ENCODE results near the gene SIL1.
"Not testable (repeated sequence)": the region's sequence is repeated elsewhere in the genome, so short reads cannot be mapped to it uniquely, and the experiment has no call there.

Gene SIL1

GRCh38 chr5:139062910-139063663, 135.1 kb downstream of the SIL1 start:
- no peak for DNase-seq

GRCh38 chr5:139061856-139062255, 136.3 kb downstream of the SIL1 start:
- no peak for DNase-seq

- no peak for DNase-seq
Observed at GRCh38 chr5:139061274-139061673, 136.9 kb downstream of the SIL1 start.

- DNase-seq, result no peak
Observed at GRCh38 chr5:139058121-139058520, 140.0 kb downstream of the SIL1 start.

GRCh38 chr5:139057045-139057939, 140.9 kb downstream of the SIL1 start:
- DNase-seq, result not testable (repeated sequence)

GRCh38 chr5:139052975-139053374, 145.2 kb downstream of the SIL1 start:
- no peak for DNase-seq

GRCh38 chr5:139051392-139051791, 146.8 kb downstream of the SIL1 start:
- peak; percentile 65 for DNase-seq

GRCh38 chr5:139050432-139050831, 147.7 kb downstream of the SIL1 start:
- no peak for DNase-seq

- DNase-seq, result no peak
Observed at GRCh38 chr5:139049780-139050179, 148.4 kb downstream of the SIL1 start.

GRCh38 chr5:139046551-139046950, 151.6 kb downstream of the SIL1 start:
- no peak for DNase-seq

GRCh38 chr5:139043157-139043905, 154.8 kb downstream of the SIL1 start:
- DNase-seq, result no peak

- no peak for DNase-seq
Observed at GRCh38 chr5:139040081-139040480, 158.1 kb downstream of the SIL1 start.

GRCh38 chr5:139038613-139039305, 159.4 kb downstream of the SIL1 start:
- no peak for DNase-seq

- DNase-seq, result no peak
Observed at GRCh38 chr5:139037732-139038131, 160.4 kb downstream of the SIL1 start.

- not testable (repeated sequence) for DNase-seq
Observed at GRCh38 chr5:139036332-139036731, 161.8 kb downstream of the SIL1 start.

GRCh38 chr5:139027150-139027549, 171.0 kb downstream of the SIL1 start:
- no peak for DNase-seq

GRCh38 chr5:139025651-139026050, 172.5 kb downstream of the SIL1 start:
- DNase-seq, result no peak

- DNase-seq, result peak; percentile 7
Observed at GRCh38 chr5:139023286-139023685, 174.9 kb downstream of the SIL1 start.

- DNase-seq, result no peak
Observed at GRCh38 chr5:139022528-139022927, 175.6 kb downstream of the SIL1 start.

GRCh38 chr5:139021346-139021745, 176.8 kb downstream of the SIL1 start:
- no peak for DNase-seq

- no peak for DNase-seq
Observed at GRCh38 chr5:139019880-139020279, 178.3 kb downstream of the SIL1 start.

- no peak for DNase-seq
Observed at GRCh38 chr5:139019211-139019610, 179.0 kb downstream of the SIL1 start.

- no peak for DNase-seq
Observed at GRCh38 chr5:139017624-139018023, 180.5 kb downstream of the SIL1 start.
